ENCODE measurements around the gene SMTNL2.
A peak's percentile ranks its signal among the peaks of the same experiment; 100 is the strongest.
"Not testable (repeated sequence)": the region's sequence is repeated elsewhere in the genome, so short reads cannot be mapped to it uniquely, and the experiment has no call there.

Gene SMTNL2

DNA sequence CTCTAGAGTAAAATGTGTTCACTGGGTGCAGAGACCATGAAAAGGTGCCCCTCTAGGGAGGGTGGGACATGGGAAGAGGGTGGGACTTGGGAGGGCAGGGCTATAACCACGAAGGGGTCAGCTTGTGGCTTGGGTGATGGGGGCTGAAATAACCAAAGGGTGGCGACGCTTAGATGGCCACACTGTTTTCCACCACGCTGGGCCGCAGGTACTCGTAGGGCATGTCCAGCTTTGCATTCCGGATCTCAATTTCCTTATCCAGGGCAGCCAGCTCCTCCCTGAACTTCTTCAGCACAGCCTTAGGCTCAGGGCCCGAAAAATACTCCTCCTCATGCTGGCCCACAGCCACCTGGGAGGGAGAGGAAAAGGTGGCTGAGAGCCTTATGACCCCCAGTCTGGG is 47.1 kb downstream of the SMTNL2 start:
- Histone ChIP-seq H3K4me3 (ENCODE audit: low read length in 2 of 2) (no peak overlapping the region), H3K4me1 (ENCODE audit: control insufficient read depth in 2 of 2, insufficient read depth in 2 of 2, low read length in 2 of 2) (peaks cover 0 to 3% of the 10 kb centered on the region in 2 donors), H3K27ac (ENCODE audit: low read depth in 2 of 2, low read length in 2 of 2) (no peak overlapping the region), H3K27me3 (ENCODE audit: control insufficient read depth in 2 of 2, insufficient read depth in 2 of 2, low read length in 2 of 2) (peaks cover 2 to 16% of the 10 kb centered on the region in 2 donors), H3K9me3 (ENCODE audit: control insufficient read depth in 2 of 2, low read length in 2 of 2) (no peaks in the 10 kb centered on the region), H3K36me3 (ENCODE audit: control insufficient read depth in 2 of 2, insufficient read depth in 2 of 2, low read length in 2 of 2) (no peaks in the 10 kb centered on the region), H3K9ac (ENCODE audit: low read depth in 1 of 2, low read length in 2 of 2) (no peak overlapping the region)

DNA sequence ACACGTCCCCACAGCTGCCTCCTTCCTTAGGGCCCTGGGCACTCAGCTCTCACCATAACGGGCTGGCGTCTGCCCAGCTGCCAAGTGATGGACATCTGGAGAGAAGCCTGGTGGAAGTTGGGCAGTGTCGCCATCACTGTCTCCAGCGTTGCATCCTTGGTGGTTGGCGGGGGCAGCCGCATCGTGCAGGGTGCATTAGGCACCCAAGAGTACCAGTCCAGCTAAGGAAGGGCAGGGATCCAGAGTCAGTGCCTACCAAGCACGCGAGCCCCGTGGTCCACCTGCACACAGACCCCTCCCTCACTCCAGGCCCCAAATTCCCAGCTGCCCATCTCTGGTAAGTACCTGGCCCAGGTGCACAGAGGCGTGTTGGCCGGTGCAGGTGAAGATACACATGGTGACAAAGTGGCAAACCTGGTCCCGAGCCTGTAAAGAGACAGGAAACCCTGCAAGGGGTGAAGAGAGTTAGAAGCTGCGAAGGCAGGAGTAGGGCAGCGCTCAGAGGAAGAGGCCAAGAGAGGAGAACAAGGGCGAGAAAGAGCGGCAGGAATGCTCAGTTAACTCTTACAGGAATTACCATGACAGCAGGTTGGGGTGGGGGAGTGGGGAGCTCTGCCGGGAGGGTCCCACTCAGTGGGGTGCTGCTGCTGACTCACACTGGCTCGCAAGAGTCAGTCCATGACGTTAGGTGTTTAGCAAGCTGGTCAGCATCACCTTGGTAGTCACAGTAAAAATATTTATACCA is 47.7 kb downstream of the SMTNL2 start:
- peaks cover 0 to 3% of the 10 kb centered on the region in 2 donors for H3K4me1 ChIP-seq (ENCODE audit: control insufficient read depth in 2 of 2, insufficient read depth in 2 of 2, low read length in 2 of 2)
- no peak overlapping the region for H3K4me3 ChIP-seq (ENCODE audit: low read length in 2 of 2)
- no peak overlapping the region for H3K27ac ChIP-seq (ENCODE audit: low read depth in 2 of 2, low read length in 2 of 2)
- H3K9ac ChIP-seq (ENCODE audit: low read depth in 1 of 2, low read length in 2 of 2): no peak overlapping the region
- H3K9me3 ChIP-seq (ENCODE audit: control insufficient read depth in 2 of 2, low read length in 2 of 2): no peaks in the 10 kb centered on the region
- no peaks in the 10 kb centered on the region for H3K36me3 ChIP-seq (ENCODE audit: control insufficient read depth in 2 of 2, insufficient read depth in 2 of 2, low read length in 2 of 2)
- peaks cover 2 to 16% of the 10 kb centered on the region in 2 donors for H3K27me3 ChIP-seq (ENCODE audit: control insufficient read depth in 2 of 2, insufficient read depth in 2 of 2, low read length in 2 of 2)

DNA sequence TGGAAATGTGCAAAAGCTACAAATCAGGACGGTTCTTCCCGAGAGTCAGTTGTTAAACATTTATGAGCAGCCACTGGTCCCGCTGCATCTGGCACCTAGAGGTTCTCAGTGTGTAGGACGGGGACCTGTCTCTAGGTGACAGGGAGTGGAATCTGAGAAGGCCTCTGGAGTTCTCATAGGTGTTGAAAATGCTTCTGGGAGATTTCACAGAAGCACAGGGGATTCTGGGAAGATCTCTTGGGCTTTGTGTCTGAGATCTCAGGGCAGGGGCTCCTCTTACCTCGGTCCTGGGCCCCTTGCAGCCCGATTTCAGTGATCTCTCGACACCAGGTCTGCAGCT is 48.2 kb downstream of the SMTNL2 start:
- no peak overlapping the region for H3K27ac ChIP-seq (ENCODE audit: low read depth in 2 of 2, low read length in 2 of 2)
- H3K27me3 ChIP-seq (ENCODE audit: control insufficient read depth in 2 of 2, insufficient read depth in 2 of 2, low read length in 2 of 2): peaks cover 2 to 16% of the 10 kb centered on the region in 2 donors
- H3K36me3 ChIP-seq (ENCODE audit: control insufficient read depth in 2 of 2, insufficient read depth in 2 of 2, low read length in 2 of 2): no peaks in the 10 kb centered on the region
- H3K9me3 ChIP-seq (ENCODE audit: control insufficient read depth in 2 of 2, low read length in 2 of 2): no peaks in the 10 kb centered on the region
- H3K9ac ChIP-seq (ENCODE audit: low read depth in 1 of 2, low read length in 2 of 2): no peak overlapping the region
- no peak overlapping the region for H3K4me3 ChIP-seq (ENCODE audit: low read length in 2 of 2)
- peaks cover 0 to 3% of the 10 kb centered on the region in 2 donors for H3K4me1 ChIP-seq (ENCODE audit: control insufficient read depth in 2 of 2, insufficient read depth in 2 of 2, low read length in 2 of 2)

DNA sequence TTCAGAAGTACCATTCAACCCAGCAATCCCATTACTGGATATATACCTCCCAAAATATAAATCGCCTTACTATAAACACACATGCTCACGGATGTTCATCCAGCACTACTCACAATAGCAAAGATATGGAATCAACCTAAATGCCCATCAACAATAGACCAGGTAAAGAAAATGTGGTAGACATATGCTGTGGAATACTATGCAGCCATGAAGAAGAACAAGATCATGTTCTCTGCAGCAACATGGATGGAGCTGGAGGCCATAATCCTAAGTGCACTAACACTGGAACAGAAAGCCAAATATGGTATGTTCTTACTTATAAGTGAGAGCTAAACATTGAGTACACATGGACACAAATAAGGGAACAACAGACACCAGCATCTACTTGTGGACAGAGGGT is 49.3 kb downstream of the SMTNL2 start:
- H3K4me1 ChIP-seq (ENCODE audit: control insufficient read depth in 2 of 2, insufficient read depth in 2 of 2, low read length in 2 of 2): peaks cover 0 to 3% of the 10 kb centered on the region in 2 donors
- H3K27ac ChIP-seq (ENCODE audit: low read depth in 2 of 2, low read length in 2 of 2): no peak overlapping the region
- no peak overlapping the region for H3K9ac ChIP-seq (ENCODE audit: low read depth in 1 of 2, low read length in 2 of 2)
- H3K9me3 ChIP-seq (ENCODE audit: control insufficient read depth in 2 of 2, low read length in 2 of 2): no peaks in the 10 kb centered on the region
- H3K27me3 ChIP-seq (ENCODE audit: control insufficient read depth in 2 of 2, insufficient read depth in 2 of 2, low read length in 2 of 2): peaks cover 4 to 19% of the 10 kb centered on the region in 2 donors
- H3K4me3 ChIP-seq (ENCODE audit: low read length in 2 of 2): no peak overlapping the region
- no peaks in the 10 kb centered on the region for H3K36me3 ChIP-seq (ENCODE audit: control insufficient read depth in 2 of 2, insufficient read depth in 2 of 2, low read length in 2 of 2)

DNA sequence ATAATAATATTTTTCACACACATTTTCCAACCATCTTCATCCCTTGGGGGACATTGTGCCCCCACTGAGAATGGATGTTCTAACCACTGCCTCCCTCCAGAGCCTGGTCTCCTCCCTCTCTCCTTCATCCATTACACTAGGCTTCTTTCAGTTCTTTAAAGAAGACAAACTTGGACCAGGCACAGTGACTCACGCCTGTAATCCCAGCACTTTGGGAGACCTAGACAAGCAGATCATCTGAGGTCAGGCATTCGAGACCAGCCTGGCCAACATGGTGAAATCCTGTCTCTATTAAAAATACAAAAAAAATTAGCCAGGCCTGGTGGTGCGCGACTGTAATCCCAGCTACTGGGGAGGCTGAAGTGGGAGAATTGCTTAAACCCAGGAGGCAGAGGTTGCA is 50.6 kb downstream of the SMTNL2 start:
- Histone ChIP-seq H3K4me3 (ENCODE audit: low read length in 2 of 2) (no peak overlapping the region), H3K9me3 (ENCODE audit: control insufficient read depth in 2 of 2, low read length in 2 of 2) (no peaks in the 10 kb centered on the region), H3K36me3 (ENCODE audit: control insufficient read depth in 2 of 2, insufficient read depth in 2 of 2, low read length in 2 of 2) (no peaks in the 10 kb centered on the region), H3K27ac (ENCODE audit: low read depth in 2 of 2, low read length in 2 of 2) (no peak overlapping the region), H3K9ac (ENCODE audit: low read depth in 1 of 2, low read length in 2 of 2) (no peak overlapping the region), H3K4me1 (ENCODE audit: control insufficient read depth in 2 of 2, insufficient read depth in 2 of 2, low read length in 2 of 2) (peaks cover 0 to 5% of the 10 kb centered on the region in 2 donors), H3K27me3 (ENCODE audit: control insufficient read depth in 2 of 2, insufficient read depth in 2 of 2, low read length in 2 of 2) (peaks cover 10 to 26% of the 10 kb centered on the region in 2 donors)

DNA sequence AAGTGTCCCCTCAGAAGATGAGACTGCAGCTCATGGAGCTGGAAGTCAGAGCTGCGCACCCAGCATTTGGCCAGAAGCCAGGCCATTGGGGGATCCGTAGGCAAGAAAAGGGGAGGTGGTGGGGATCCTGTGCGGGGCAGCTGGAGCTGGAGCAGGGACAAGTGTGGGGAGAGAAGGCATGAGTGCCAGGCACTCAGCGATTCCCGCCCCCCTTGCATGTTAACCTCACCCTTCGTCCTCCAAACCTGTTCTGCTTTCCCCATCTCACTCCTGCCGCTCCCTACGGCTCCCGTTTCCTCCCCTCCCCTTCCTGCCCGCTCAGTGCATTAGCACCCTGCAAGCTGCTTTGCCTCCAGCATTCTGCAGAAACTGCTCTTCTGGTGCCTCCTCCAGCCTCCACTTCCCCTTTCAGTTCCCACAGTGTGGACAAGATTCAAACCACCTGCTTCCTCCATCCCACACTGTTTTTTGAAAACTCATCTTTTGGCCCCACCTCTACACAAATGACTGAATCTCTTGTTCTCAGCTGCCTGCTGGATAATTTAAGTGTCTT is 51.6 kb downstream of the SMTNL2 start:
- Histone ChIP-seq H3K9me3 (ENCODE audit: control insufficient read depth in 2 of 2, low read length in 2 of 2) (no peaks in the 10 kb centered on the region), H3K9ac (ENCODE audit: low read depth in 1 of 2, low read length in 2 of 2) (no peak overlapping the region), H3K27me3 (ENCODE audit: control insufficient read depth in 2 of 2, insufficient read depth in 2 of 2, low read length in 2 of 2) (peaks cover 10 to 26% of the 10 kb centered on the region in 2 donors), H3K36me3 (ENCODE audit: control insufficient read depth in 2 of 2, insufficient read depth in 2 of 2, low read length in 2 of 2) (no peaks in the 10 kb centered on the region), H3K4me3 (ENCODE audit: low read length in 2 of 2) (no peak overlapping the region), H3K4me1 (ENCODE audit: control insufficient read depth in 2 of 2, insufficient read depth in 2 of 2, low read length in 2 of 2) (peaks cover 0 to 5% of the 10 kb centered on the region in 2 donors), H3K27ac (ENCODE audit: low read depth in 2 of 2, low read length in 2 of 2) (no peak overlapping the region)

DNA sequence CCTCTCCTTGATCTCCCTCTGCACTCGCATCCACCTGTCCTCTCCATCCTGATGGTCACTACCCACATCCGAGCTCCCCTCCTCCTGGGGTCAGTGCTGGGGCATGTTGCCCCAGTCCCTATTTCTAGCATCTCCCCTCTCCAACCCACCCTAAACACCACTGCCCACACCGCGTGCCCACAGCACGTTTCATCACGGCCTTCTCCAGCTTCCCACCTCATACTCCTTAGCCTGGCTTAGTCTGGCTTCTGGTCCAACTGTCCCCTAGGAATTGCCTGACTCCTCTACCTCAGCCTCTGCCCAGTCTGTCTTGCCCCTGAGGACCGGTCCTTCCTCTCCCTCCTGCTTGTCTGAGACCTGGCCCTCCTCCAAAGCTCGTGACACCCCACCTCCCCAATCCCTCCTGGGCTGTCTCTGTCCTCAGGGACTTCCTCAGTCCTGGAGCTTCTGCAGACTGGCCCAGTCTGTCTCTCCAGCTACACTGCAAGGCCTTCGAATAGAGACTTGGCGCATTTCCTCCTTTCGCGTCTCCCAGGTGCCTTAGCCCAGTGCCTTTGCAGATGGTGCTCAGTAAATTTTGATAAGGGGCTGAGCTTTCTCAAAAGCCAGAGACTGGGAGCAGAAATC is 52.3 kb downstream of the SMTNL2 start:
- peaks cover 16 to 30% of the 10 kb centered on the region in 2 donors for H3K27me3 ChIP-seq (ENCODE audit: control insufficient read depth in 2 of 2, insufficient read depth in 2 of 2, low read length in 2 of 2)
- H3K9ac ChIP-seq (ENCODE audit: low read depth in 1 of 2, low read length in 2 of 2): no peak overlapping the region
- H3K36me3 ChIP-seq (ENCODE audit: control insufficient read depth in 2 of 2, insufficient read depth in 2 of 2, low read length in 2 of 2): no peaks in the 10 kb centered on the region
- no peak overlapping the region for H3K27ac ChIP-seq (ENCODE audit: low read depth in 2 of 2, low read length in 2 of 2)
- H3K4me1 ChIP-seq (ENCODE audit: control insufficient read depth in 2 of 2, insufficient read depth in 2 of 2, low read length in 2 of 2): peaks cover 0 to 5% of the 10 kb centered on the region in 2 donors
- no peak overlapping the region for H3K4me3 ChIP-seq (ENCODE audit: low read length in 2 of 2)
- no peaks in the 10 kb centered on the region for H3K9me3 ChIP-seq (ENCODE audit: control insufficient read depth in 2 of 2, low read length in 2 of 2)

DNA sequence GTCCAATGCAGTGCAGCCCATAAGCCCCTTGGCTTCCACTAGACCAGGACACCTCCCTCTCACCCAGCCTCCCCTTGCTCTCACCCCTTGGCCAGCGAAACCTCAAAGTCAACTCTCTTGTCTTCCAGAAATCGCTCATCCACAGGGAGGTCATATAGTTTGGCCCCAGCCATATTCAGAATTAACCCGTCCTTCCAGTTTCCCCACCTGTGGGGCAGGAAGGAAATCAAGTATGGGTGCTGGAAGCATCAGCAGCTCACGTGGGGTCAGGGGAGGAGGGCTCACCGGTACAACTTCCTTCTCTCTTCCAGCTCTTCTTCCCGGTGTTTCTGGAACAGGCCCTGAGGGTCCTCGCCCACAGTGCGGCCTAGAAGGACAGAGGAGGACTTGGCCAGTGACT is 54.4 kb downstream of the SMTNL2 start:
- H3K36me3 ChIP-seq (ENCODE audit: control insufficient read depth in 2 of 2, insufficient read depth in 2 of 2, low read length in 2 of 2); H3K9me3 ChIP-seq (ENCODE audit: control insufficient read depth in 2 of 2, low read length in 2 of 2); H3K27ac ChIP-seq (ENCODE audit: low read depth in 2 of 2, low read length in 2 of 2); H3K9ac ChIP-seq (ENCODE audit: low read depth in 1 of 2, low read length in 2 of 2); H3K4me1 ChIP-seq (ENCODE audit: control insufficient read depth in 2 of 2, insufficient read depth in 2 of 2, low read length in 2 of 2): not testable (repeated sequence)
- Histone ChIP-seq H3K27me3 (ENCODE audit: control insufficient read depth in 2 of 2, insufficient read depth in 2 of 2, low read length in 2 of 2) (peaks cover 22 to 31% of the 10 kb centered on the region in 2 donors), H3K4me3 (ENCODE audit: low read length in 2 of 2) (peak overlapping the region in 1 of 2 donors; percentile 20)

DNA sequence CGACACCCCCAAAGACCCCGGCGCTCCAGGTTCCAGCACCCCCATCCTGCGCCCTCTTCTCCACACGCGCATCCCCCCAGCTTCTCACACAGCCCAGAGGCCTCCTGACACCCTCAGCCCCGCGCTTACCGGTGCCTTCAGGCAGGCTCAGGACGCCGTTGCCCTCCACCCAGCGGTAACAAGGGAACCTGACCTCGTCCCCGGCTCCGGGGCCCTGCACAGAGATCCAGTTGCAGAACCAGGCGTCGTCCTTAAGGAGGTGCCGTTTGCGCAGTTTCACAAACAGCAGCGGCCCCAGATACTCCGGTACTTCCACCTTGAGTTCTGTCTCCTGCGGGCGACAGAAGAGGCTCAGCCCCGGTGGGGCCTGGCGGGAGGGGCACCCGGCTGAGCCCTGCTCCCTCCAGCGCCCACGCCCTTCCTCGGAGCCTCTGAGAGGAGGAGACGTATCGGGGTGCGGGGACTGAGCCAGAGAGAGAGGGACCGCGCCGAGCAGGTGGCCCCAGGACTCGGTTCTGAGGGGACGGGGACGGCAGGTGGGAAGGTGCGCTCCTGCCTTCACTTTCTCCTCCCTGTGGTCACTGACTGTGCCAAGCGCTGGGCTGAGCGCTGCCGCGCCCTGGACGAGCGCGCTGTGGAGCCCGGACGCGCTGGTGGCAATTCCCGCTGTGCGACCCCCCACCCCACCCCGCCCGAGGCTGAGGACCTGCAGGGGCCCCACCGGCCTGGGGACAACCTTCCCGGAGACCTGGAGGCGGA is 55.2 kb downstream of the SMTNL2 start:
- H3K4me1 ChIP-seq (ENCODE audit: control insufficient read depth in 2 of 2, insufficient read depth in 2 of 2, low read length in 2 of 2); H3K9ac ChIP-seq (ENCODE audit: low read depth in 1 of 2, low read length in 2 of 2); H3K9me3 ChIP-seq (ENCODE audit: control insufficient read depth in 2 of 2, low read length in 2 of 2); H3K36me3 ChIP-seq (ENCODE audit: control insufficient read depth in 2 of 2, insufficient read depth in 2 of 2, low read length in 2 of 2); H3K4me3 ChIP-seq (ENCODE audit: low read length in 2 of 2); H3K27ac ChIP-seq (ENCODE audit: low read depth in 2 of 2, low read length in 2 of 2): not testable (repeated sequence)
- H3K27me3 ChIP-seq (ENCODE audit: control insufficient read depth in 2 of 2, insufficient read depth in 2 of 2, low read length in 2 of 2): peaks cover 22 to 31% of the 10 kb centered on the region in 2 donors
